ES-I3 (cell line): ENCODE results near the gene SLAMF7.

ENCODE experiments used
- H3K36me3 ChIP-seq: 2 replicates; pipeline ENCODE4 v1.6.1; 2013; ENCODE audit warnings: mild to moderate bottlenecking, low read length, control low read depth, moderate library complexity; ENCODE audit not compliant: insufficient read depth
- H3K4me1 ChIP-seq: 2 replicates; pipeline ENCODE4 v1.6.1; 2013; ENCODE audit warnings: mild to moderate bottlenecking, control low read depth, low read length; ENCODE audit not compliant: insufficient read depth
- H3K9ac ChIP-seq: 2 replicates; pipeline ENCODE4 v1.6.1; 2013; ENCODE audit warnings: low read depth, mild to moderate bottlenecking, low read length, moderate library complexity
- H3K9me3 ChIP-seq: 2 replicates; pipeline ENCODE4 v1.6.1; 2013; ENCODE audit warnings: mild to moderate bottlenecking, low read length, moderate library complexity; ENCODE audit not compliant: control insufficient read depth, insufficient read depth

Gene SLAMF7

GRCh38 chr1:160744852-160745520 is 5.9 kb downstream of the SLAMF7 start:
- Histone ChIP-seq H3K9me3 (no peaks in the 10 kb centered on the region), H3K9ac (no peak overlapping the region), H3K36me3 (no peaks in the 10 kb centered on the region), H3K4me1 (peaks cover 14% of the 10 kb centered on the region)

DNA sequence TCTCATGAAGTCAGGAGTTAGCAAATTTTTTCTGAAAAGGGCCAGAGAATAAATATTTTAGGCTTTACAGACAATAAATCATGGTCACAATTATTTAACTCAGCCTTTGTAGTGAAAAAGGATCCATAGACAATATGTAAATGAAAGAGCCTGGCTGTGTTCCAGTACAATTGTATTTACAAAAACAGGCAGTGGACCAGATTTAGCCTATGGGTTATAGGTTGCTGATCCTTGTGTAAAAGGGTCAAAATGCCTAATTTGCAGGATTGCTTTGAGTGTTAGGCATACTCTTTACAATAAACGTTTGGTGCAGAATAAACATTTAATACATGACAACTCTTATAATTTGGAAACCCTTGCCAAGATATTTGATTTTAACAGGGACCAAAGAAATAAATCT is 6.5 kb downstream of the SLAMF7 start:
- Histone ChIP-seq H3K4me1 (peaks cover 14% of the 10 kb centered on the region), H3K9me3 (no peaks in the 10 kb centered on the region), H3K36me3 (no peaks in the 10 kb centered on the region), H3K9ac (no peak overlapping the region)

GRCh38 chr1:160746836-160747500 is 7.9 kb downstream of the SLAMF7 start:
- no peaks in the 10 kb centered on the region for H3K36me3 ChIP-seq
- H3K9ac ChIP-seq: no peak overlapping the region
- H3K4me1 ChIP-seq: peaks cover 14% of the 10 kb centered on the region
- no peaks in the 10 kb centered on the region for H3K9me3 ChIP-seq

- H3K36me3 ChIP-seq: no peaks in the 10 kb centered on the region
- peaks cover 14% of the 10 kb centered on the region for H3K4me1 ChIP-seq
- H3K9ac ChIP-seq: no peak overlapping the region
- H3K9me3 ChIP-seq: no peaks in the 10 kb centered on the region
Measured at GRCh38 chr1:160747717-160748116, 8.7 kb downstream of the SLAMF7 start.

- Histone ChIP-seq H3K9me3 (no peaks in the 10 kb centered on the region), H3K9ac (no peak overlapping the region), H3K4me1 (peaks cover 14% of the 10 kb centered on the region), H3K36me3 (no peaks in the 10 kb centered on the region)
Measured at GRCh38 chr1:160748181-160748877, 9.3 kb downstream of the SLAMF7 start.

- Histone ChIP-seq H3K9me3 (no peaks in the 10 kb centered on the region), H3K36me3 (no peaks in the 10 kb centered on the region), H3K9ac (no peak overlapping the region), H3K4me1 (peaks cover 14% of the 10 kb centered on the region)
Measured at GRCh38 chr1:160748878-160749269, 9.8 kb downstream of the SLAMF7 start.

GRCh38 chr1:160750608-160751007 is 11.6 kb downstream of the SLAMF7 start:
- H3K4me1 ChIP-seq: peaks cover 14% of the 10 kb centered on the region
- H3K9ac ChIP-seq: no peak overlapping the region
- H3K9me3 ChIP-seq: no peaks in the 10 kb centered on the region
- no peaks in the 10 kb centered on the region for H3K36me3 ChIP-seq

GRCh38 chr1:160752406-160752805 is 13.4 kb downstream of the SLAMF7 start:
- no peaks in the 10 kb centered on the region for H3K36me3 ChIP-seq
- H3K9me3 ChIP-seq: no peaks in the 10 kb centered on the region
- peaks cover 3% of the 10 kb centered on the region; the same call in 1 of the 2 replicates for H3K4me1 ChIP-seq
- no peak overlapping the region for H3K9ac ChIP-seq

- no peaks in the 10 kb centered on the region for H3K4me1 ChIP-seq
- no peak overlapping the region for H3K9ac ChIP-seq
- no peaks in the 10 kb centered on the region for H3K36me3 ChIP-seq
- H3K9me3 ChIP-seq: no peaks in the 10 kb centered on the region
Measured at GRCh38 chr1:160752924-160753323, 13.9 kb downstream of the SLAMF7 start.

DNA sequence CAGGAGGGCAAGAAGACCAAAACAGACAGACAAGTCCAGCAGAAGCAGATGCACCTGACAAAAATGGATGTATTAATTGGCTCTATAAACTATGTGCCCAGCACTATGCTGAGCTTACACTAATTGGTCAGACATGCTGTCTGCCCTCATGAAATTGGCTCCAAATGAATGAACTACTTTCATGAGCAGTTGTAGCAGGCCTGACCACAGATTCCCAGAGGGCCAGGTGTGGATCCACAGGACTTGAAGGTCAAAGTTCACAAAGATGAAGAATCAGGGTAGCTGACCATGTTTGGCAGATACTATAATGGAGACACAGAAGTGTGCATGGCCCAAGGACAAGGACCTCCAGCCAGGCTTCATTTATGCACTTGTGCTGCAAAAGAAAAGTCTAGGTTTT is 14.5 kb downstream of the SLAMF7 start:
- Histone ChIP-seq H3K9me3 (no peaks in the 10 kb centered on the region), H3K9ac (no peak overlapping the region), H3K36me3 (no peaks in the 10 kb centered on the region), H3K4me1 (no peaks in the 10 kb centered on the region)

DNA sequence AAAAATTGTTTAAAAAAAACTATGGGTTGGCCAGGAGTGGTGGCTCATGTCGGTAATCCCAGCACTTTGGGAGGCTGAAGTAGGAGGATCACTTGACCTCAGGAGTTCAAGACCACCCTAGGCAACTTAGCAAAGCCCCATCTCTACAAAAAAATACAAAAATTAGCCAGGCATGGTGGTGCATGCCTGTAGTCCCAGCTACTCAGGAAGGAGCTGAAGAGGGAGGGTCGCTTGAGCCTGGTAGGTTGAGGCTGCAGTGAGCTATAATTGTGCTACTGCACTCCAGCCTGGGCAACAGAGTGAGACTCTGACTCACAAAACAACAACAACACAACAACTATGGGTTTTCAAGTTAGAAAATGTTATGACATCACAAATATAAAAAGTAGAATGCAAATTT is 16.4 kb downstream of the SLAMF7 start:
- H3K9ac ChIP-seq: no peak overlapping the region

GRCh38 chr1:160755911-160756848 is 17.1 kb downstream of the SLAMF7 start:
- Histone ChIP-seq H3K9ac (no peak overlapping the region), H3K4me1 (no peaks in the 10 kb centered on the region), H3K36me3 (no peaks in the 10 kb centered on the region), H3K9me3 (no peaks in the 10 kb centered on the region)

More for the DNA sequence above, 16.4 kb downstream of the SLAMF7 start:
- Histone ChIP-seq H3K4me1 (no peaks in the 10 kb centered on the region), H3K9me3 (no peaks in the 10 kb centered on the region), H3K36me3 (no peaks in the 10 kb centered on the region)

GRCh38 chr1:160756849-160757201 is 17.8 kb downstream of the SLAMF7 start:
- Histone ChIP-seq H3K9ac (no peak overlapping the region), H3K9me3 (no peaks in the 10 kb centered on the region), H3K36me3 (no peaks in the 10 kb centered on the region), H3K4me1 (no peaks in the 10 kb centered on the region)

- Histone ChIP-seq H3K4me1 (no peaks in the 10 kb centered on the region), H3K9ac (no peak overlapping the region), H3K9me3 (no peaks in the 10 kb centered on the region), H3K36me3 (no peaks in the 10 kb centered on the region)
Measured at GRCh38 chr1:160758521-160758920, 19.5 kb downstream of the SLAMF7 start.
